ENCODE data around the gene HLA-B. TPM values are rescaled to one million over a fixed set of nuclear protein-coding genes. Genes with fewer than 3 reads are reported as not detected.

Gene HLA-B
- total RNA-seq, result 169 TPM

GRCh38 chr6:31356946-31357466, at the start of gene HLA-B:
HLA-B (minus strand) TSS chr6:31357179; CDS start chr6:31357158, 21 bp downstream.

DNA sequence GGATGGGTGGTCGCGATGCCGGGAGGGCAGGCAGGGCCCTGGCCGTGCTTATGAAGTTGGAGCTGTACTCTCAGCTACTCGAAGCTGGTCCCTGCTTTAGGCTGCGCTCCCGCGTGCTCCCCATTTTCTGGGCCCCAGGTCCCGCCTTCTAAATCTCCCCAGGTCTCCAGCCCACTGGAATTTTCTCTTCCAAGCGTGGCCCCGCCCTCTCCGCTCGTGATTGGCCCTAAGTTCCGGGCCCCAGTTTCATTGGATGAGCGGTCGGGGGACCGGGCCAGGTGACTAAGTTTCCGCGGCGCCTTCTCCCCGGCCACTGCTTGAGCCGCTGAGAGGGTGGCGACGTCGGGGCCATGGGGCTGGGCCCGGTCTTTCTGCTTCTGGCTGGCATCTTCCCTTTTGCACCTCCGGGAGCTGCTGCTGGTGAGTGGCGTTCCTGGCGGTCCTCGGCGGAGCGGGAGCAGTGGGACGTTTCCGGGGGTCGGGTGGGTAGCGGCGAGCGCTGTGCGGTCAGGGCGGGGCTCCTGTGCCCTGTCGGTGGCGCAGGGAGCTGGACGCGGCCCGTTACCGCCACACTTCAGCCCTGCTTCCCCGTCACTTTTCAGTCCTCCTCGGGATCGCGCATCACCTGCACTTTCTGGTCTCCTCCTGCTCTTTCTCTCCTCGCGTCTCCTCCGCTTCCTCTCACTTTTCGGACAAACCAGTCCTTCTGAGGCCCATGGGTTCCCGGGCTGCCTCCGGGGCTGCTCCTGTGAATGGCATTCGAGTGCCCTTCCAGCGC, 46.5 kb upstream of the HLA-B start, which contains the start of gene MICA:
Gene MICA (plus strand): TSS at position 313 of the 778 bp plus-strand sequence. CDS start 38 bp downstream, at position 351.

Other genes starting within 250 kb of the HLA-B start
- not detected for gene C6orf15, start 244.6 kb downstream of the HLA-B start, total RNA-seq
- 0.22 TPM for gene PSORS1C1, start 242.4 kb downstream of the HLA-B start, total RNA-seq
- not detected for gene CDSN, start 236.7 kb downstream of the HLA-B start, total RNA-seq
- gene PSORS1C2, start 218.1 kb downstream of the HLA-B start, total RNA-seq, result not detected
- 15.3 TPM for gene CCHCR1, start 199.4 kb downstream of the HLA-B start, total RNA-seq
- gene TCF19, start 198.6 kb downstream of the HLA-B start, total RNA-seq, result 10.0 TPM
- not detected for gene POU5F1, start 186.5 kb downstream of the HLA-B start, total RNA-seq
- gene HLA-C, start 85.1 kb downstream of the HLA-B start, total RNA-seq, result 23.3 TPM
- 9.9 TPM for gene MICA, start 46.4 kb upstream of the HLA-B start, total RNA-seq
- 2.8 TPM for gene MICB, start 141.0 kb upstream of the HLA-B start, total RNA-seq
- gene MCCD1, start 171.8 kb upstream of the HLA-B start, total RNA-seq, result not detected
- 327 TPM for gene DDX39B, start 184.8 kb upstream of the HLA-B start, total RNA-seq
- 19.2 TPM for gene ATP6V1G2, start 189.4 kb upstream of the HLA-B start, total RNA-seq
- 21.8 TPM for gene NFKBIL1, start 190.4 kb upstream of the HLA-B start, total RNA-seq
- gene LTA, start 215.1 kb upstream of the HLA-B start, total RNA-seq, result not detected
- not detected for gene TNF, start 218.4 kb upstream of the HLA-B start, total RNA-seq
- 1.4 TPM for gene LTB, start 225.2 kb upstream of the HLA-B start, total RNA-seq
- 11.2 TPM for gene LST1, start 229.1 kb upstream of the HLA-B start, total RNA-seq
- gene NCR3, start 235.8 kb upstream of the HLA-B start, total RNA-seq, result not detected

Measured in camera-type eye (tissue), 1 donor.